Ovary (tissue), 9 donors: ENCODE results near the gene PPM1A. TPM values are rescaled to one million over a fixed set of nuclear protein-coding genes. Genes with fewer than 3 reads are reported as not detected.

Source experiments
- DNase-seq, 5 donors: peaks; one replicate each; pipeline ENCODE4 v3.0.0-alpha.2; 2019 to 2020
- H3K27ac ChIP-seq, 2 donors: fragments of 200-600 bp; one replicate each; pipeline versions ENCODE4 v1.5.1 to v1.8.0; 2019 to 2022
- H3K27me3 ChIP-seq: fragments of 200-600 bp; one replicate; pipeline ENCODE4 v1.8.0; 2022
- H3K36me3 ChIP-seq: fragments of 200-600 bp; sonication (generic); one replicate; pipeline ENCODE4 v1.5.1; 2019
- H3K4me1 ChIP-seq: one replicate; pipeline ENCODE4 v1.8.1; 2013; ENCODE audit warnings: mild to moderate bottlenecking, moderate library complexity; ENCODE audit not compliant: insufficient read depth
- H3K4me3 ChIP-seq: fragments of 200-600 bp; sonication (generic); one replicate; pipeline ENCODE4 v1.5.1; 2017
- H3K9me3 ChIP-seq, 2 donors: fragments of 200-600 bp in 1 of 2; sonication (generic) in 1 of 2; one replicate each; pipeline versions ENCODE4 v1.5.1 to v1.8.1; 2013 to 2019; ENCODE audit warnings: mild to moderate bottlenecking in 1 of 2, moderate library complexity in 1 of 2
- CTCF ChIP-seq, 3 donors: fragments of 450-650 bp in 2 of 3; fragments of 200-600 bp in 1 of 3; IDR thresholded peaks; one replicate each; pipeline versions ENCODE4 v1.5.1 to v1.8.0; 2016 to 2022; ENCODE audit warnings: antibody characterized with exemption in 3 of 3, mild to moderate bottlenecking in 1 of 3
- EP300 ChIP-seq: sonication (generic); formaldehyde crosslinking; IDR thresholded peaks from one replicate; pipeline ENCODE4 v1.6.1; 2017; ENCODE audit warnings: antibody characterized with exemption
- POLR2A ChIP-seq: fragments of 450-650 bp; IDR thresholded peaks from one replicate; pipeline ENCODE4 v1.6.1; 2017; ENCODE audit warnings: antibody characterized with exemption, mild to moderate bottlenecking, moderate library complexity
- WGBS, 3 donors: extraction: QIAGEN DNeasy Blood & Tissue Kit in 1 of 3; methylation state at CpG; one replicate each; pipeline versions ENCODE4 v1.1.5 to v1.1.7; 2013 to 2017; 5-methylcytosine and 5-hydroxymethylcytosine counted together
- intact Hi-C, 4 donors: fragments of 100-400 bp; cut with DNase I; formaldehyde crosslinking; loops; one replicate each; pipeline versions ENCODE4 v1.11.0 to v1.15.1; 2022 to 2023
- polyA plus RNA-seq, 2 donors: library from polyadenylated mRNA; stranded (reverse); fragments of 200-250 nt in 1 of 2; fragments of 350-450 nt in 1 of 2; fragmentation: Illumina TruSeq in 1 of 2; extraction: RNeasy Lipid Tissue Mini Kit (QIAGEN cat#74804) in 1 of 2; gene quantifications; one replicate each; pipeline ENCODE4 v1.2.3, GENCODE V29; 2013 to 2014
- total RNA-seq, 7 donors: library from RNA; depleted of rRNA in 2 of 7; stranded (reverse); fragments of >200 nt in 2 of 7; fragmentation: NEBNext Ultra II Directional in 3 of 7; extraction: Animal tissue kit (Norgen Biotek cat#: 25700) in 3 of 7; gene quantifications; one replicate each; pipeline versions ENCODE4 v1.1.0 to v1.2.4, GENCODE V29; 2016 to 2023
- donor health status: DM: no; HTN: no; CAD: no; lungs with moderate emphysema.
- donor health status: DM: no; HTN: no; CAD: no.
- donor health status: Bipolar disorder and iron deficiency.
- donor health status: DM: yes; HTN: yes; CAD: no.
- donor health status: DM: no; HTN: no; CAD: no.
- donor health status: DM: yes; HTN: yes; CAD: no.

PPM1A gene
- total and polyA plus RNA-seq, 9 donors = 15.0 to 44.7 (median 38.5) TPM

- no peaks in the 10 kb centered on the region for H3K36me3 ChIP-seq
- no peak overlapping the region for H3K4me3 ChIP-seq
- intact Hi-C loops = loop anchor here in 1 of 4 donors (5.0 to 10.0 kb wide), 2 partner anchors 91 to 153 kb away; partner anchors contain the start of gene PCNX4
- H3K27me3 ChIP-seq = no peaks in the 10 kb centered on the region
- peaks cover 1% of the 10 kb centered on the region for H3K4me1 ChIP-seq
- no peak for DNase-seq
- no peaks in the 10 kb centered on the region for H3K9me3 ChIP-seq
- no peak overlapping the region for H3K27ac ChIP-seq
- 71 to 88% (median 81%) methylated on average over 2 of the region's 2 CpGs for WGBS, 3 donors
- no peak for TF ChIP-seq CTCF (IDR thresholded peaks at IDR 0.05)
- TF ChIP-seq EP300 = no peak
- TF ChIP-seq POLR2A = no peak
Measured at GRCh38 chr14:60245380-60246177, 3.4 kb upstream of the PPM1A start.

GRCh38 chr14:60247994-60248696 lies 876 bp upstream of the PPM1A start:
- Histone ChIP-seq H3K27ac (peak overlapping the region; percentile 97 to 99), H3K9me3 (no peaks in the 10 kb centered on the region), H3K27me3 (no peaks in the 10 kb centered on the region), H3K36me3 (no peaks in the 10 kb centered on the region), H3K4me3 (peak overlapping the region; percentile 81), H3K4me1 (peaks cover 4% of the 10 kb centered on the region)
- intact Hi-C loops = loop anchor here in 2 of 4 donors (2.0 to 10.0 kb wide), 3 partner anchors 83 to 156 kb away; partner anchors contain the start of genes DHRS7 (in 1 of the 2) and PCNX4 (in 1 of the 2)
- 0 to 1% (median 0%) methylated on average over 27 of the region's 27 CpGs for WGBS, 3 donors
- TF ChIP-seq EP300 (no peak), CTCF (IDR thresholded peaks at IDR 0.05) (peak in 1 of 3 donors; percentile 21), POLR2A (peak; percentile 46)
- DNase-seq = peak; percentile 85 to 91 (median 87)

- H3K4me3 ChIP-seq = peak overlapping the region; percentile 91
- DNase-seq = peak; percentile 65 to 80 (median 73)
- no peaks in the 10 kb centered on the region for H3K36me3 ChIP-seq
- no peaks in the 10 kb centered on the region for H3K9me3 ChIP-seq
- peaks cover 4% of the 10 kb centered on the region for H3K4me1 ChIP-seq
- 0 to 1% (median 0%) methylated on average over 70 to 103 of the region's 107 CpGs for WGBS, 3 donors
- intact Hi-C loops = loop anchor here in 2 of 4 donors (2.0 to 10.0 kb wide), 3 partner anchors 85 to 157 kb away; partner anchors contain the start of genes DHRS7 (in 1 of the 2) and PCNX4 (in 1 of the 2)
- TF ChIP-seq CTCF (IDR thresholded peaks at IDR 0.05) (no peak), POLR2A (no peak), EP300 (no peak)
- H3K27me3 ChIP-seq = no peaks in the 10 kb centered on the region
- H3K27ac ChIP-seq = peak overlapping the region; percentile 97 to 99
Measured at GRCh38 chr14:60249321-60250256, 568 bp downstream of the PPM1A start.
